Esophagus muscularis mucosa (tissue), 4 donors: ENCODE results near the gene LRRC4C.

Experiments used
- EP300 ChIP-seq: sonication (generic); formaldehyde crosslinking; IDR thresholded peaks from one replicate; pipeline ENCODE4 v1.6.1; 2017; ENCODE audit warnings: antibody characterized with exemption
- POLR2A ChIP-seq: fragments of 450-650 bp; IDR thresholded peaks from one replicate; pipeline ENCODE4 v1.6.1; 2017; ENCODE audit warnings: antibody characterized with exemption, moderate library complexity, mild to moderate bottlenecking, low read depth
- POLR2AphosphoS5 ChIP-seq, 2 donors: sonication (generic); formaldehyde crosslinking; IDR thresholded peaks; one replicate each; pipeline ENCODE4 v1.6.1; 2017; ENCODE audit warnings: antibody characterized with exemption in 2 of 2
- TF ChIP-seq, protein P1 (sequence below), 3 experiments: fragments of 200-600 bp in 2 of 3; fragments of 450-650 bp in 1 of 3; sonication (generic) in 2 of 3; IDR thresholded peaks; one replicate each; pipeline ENCODE4 v1.5.1; 2017 to 2019; ENCODE audit warnings: antibody characterized with exemption in 3 of 3, mild to moderate bottlenecking in 2 of 3, moderate library complexity in 1 of 3

DNA sequence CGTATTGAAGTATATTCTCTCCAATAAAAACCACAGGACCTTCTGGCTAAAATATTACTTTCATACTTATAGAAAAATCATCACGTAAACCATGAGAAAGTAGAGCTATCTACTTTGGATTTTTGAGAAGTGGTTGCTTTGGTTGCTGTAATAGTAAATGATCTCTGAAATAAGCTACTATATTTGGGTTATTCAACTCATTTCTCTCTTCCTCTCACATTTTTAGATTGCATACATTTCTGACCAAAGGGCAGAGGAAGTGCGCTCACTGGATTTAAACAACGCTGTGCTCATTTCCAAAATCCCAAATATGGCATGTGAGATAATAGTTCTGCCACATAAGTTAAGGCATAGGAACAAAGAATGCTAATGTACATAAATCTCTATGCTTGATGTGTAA is 357.0 kb downstream of the LRRC4C start:
- TF ChIP-seq, protein P1, sequence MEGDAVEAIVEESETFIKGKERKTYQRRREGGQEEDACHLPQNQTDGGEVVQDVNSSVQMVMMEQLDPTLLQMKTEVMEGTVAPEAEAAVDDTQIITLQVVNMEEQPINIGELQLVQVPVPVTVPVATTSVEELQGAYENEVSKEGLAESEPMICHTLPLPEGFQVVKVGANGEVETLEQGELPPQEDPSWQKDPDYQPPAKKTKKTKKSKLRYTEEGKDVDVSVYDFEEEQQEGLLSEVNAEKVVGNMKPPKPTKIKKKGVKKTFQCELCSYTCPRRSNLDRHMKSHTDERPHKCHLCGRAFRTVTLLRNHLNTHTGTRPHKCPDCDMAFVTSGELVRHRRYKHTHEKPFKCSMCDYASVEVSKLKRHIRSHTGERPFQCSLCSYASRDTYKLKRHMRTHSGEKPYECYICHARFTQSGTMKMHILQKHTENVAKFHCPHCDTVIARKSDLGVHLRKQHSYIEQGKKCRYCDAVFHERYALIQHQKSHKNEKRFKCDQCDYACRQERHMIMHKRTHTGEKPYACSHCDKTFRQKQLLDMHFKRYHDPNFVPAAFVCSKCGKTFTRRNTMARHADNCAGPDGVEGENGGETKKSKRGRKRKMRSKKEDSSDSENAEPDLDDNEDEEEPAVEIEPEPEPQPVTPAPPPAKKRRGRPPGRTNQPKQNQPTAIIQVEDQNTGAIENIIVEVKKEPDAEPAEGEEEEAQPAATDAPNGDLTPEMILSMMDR (IDR thresholded peaks at IDR 0.05) = no peak
- no peak for TF ChIP-seq POLR2A
- no peak for TF ChIP-seq EP300
- TF ChIP-seq POLR2AphosphoS5 (IDR thresholded peaks at IDR 0.05) = no peak
